Peyer's patch (tissue), 4 donors: ENCODE measurements around the gene COL26A1. TPM values are rescaled to one million over a fixed set of nuclear protein-coding genes. Genes with fewer than 3 reads are reported as not detected.
A peak's percentile ranks its signal among the peaks of the same experiment; 100 is the strongest.

Source experiments
- DNase-seq, 3 donors: peaks; one replicate each; pipeline ENCODE4 v3.0.0-alpha.2; 2017 to 2019
- H3K27ac ChIP-seq, 4 donors: fragments of 200-600 bp; sonication (generic); one replicate each; pipeline ENCODE4 v1.5.1; 2016 to 2019
- H3K27me3 ChIP-seq, 2 donors: fragments of 200-600 bp; sonication (generic); one replicate each; pipeline ENCODE4 v1.5.1; 2019
- H3K36me3 ChIP-seq, 3 donors: fragments of 200-600 bp; sonication (generic); one replicate each; pipeline ENCODE4 v1.5.1; 2016 to 2019
- H3K4me1 ChIP-seq, 4 donors: fragments of 200-600 bp; sonication (generic); one replicate each; pipeline ENCODE4 v1.5.1; 2016 to 2019
- H3K4me3 ChIP-seq, 4 donors: fragments of 200-600 bp; sonication (generic); 1 replicate in 3 of 4; 2 replicates in 1 of 4; pipeline ENCODE4 v1.5.1; 2016 to 2019; ENCODE audit warnings: mild to moderate bottlenecking in 1 of 4
- H3K9me3 ChIP-seq, 4 donors: fragments of 200-600 bp; sonication (generic); one replicate each; pipeline ENCODE4 v1.5.1; 2016 to 2019; ENCODE audit warnings: mild to moderate bottlenecking in 1 of 4
- POLR2A ChIP-seq, 2 donors: fragments of 450-650 bp; IDR thresholded peaks; one replicate each; pipeline ENCODE4 v1.5.1; 2017; ENCODE audit warnings: antibody characterized with exemption in 2 of 2, mild to moderate bottlenecking in 2 of 2, moderate library complexity in 2 of 2
- total RNA-seq, 4 donors: library from RNA; depleted of rRNA; stranded (reverse); fragments of >200 nt; gene quantifications; one replicate each; pipeline ENCODE4 v1.1.0, GENCODE V29; 2016
- TF ChIP-seq, protein P1 (sequence below), 6 experiments: fragments of 450-650 bp in 4 of 6; fragments of 200-600 bp in 2 of 6; sonication (generic) in 1 of 6; IDR thresholded peaks; one replicate each; pipeline ENCODE4 v1.5.1; 2017 to 2019; ENCODE audit warnings: antibody characterized with exemption in 6 of 6, mild to moderate bottlenecking in 3 of 6, moderate library complexity in 1 of 6

Gene COL26A1
- total RNA-seq, 4 donors from 2014 or later: not detected

DNA sequence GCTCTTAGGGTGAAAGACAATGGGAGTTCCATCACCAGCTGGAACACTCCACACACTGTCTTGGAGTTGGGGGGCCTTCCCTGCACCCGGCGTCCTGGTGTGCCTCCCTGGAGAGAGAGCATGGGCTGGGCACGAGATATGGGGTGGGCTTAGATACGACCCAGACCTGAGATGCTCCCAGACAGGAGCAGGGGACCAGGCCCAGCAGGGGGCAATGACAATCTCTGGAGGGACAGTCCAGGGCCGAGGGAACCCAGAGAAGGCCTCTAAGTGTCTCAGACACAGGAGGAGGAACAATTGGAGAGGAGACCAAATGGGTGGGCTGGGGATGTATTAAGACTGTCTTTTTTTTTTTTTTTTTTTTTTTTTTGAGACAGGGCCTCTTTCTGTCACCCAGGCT is 226.4 kb downstream of the COL26A1 start:
- no peak for TF ChIP-seq POLR2A (IDR thresholded peaks at IDR 0.05)
- TF ChIP-seq, protein P1, sequence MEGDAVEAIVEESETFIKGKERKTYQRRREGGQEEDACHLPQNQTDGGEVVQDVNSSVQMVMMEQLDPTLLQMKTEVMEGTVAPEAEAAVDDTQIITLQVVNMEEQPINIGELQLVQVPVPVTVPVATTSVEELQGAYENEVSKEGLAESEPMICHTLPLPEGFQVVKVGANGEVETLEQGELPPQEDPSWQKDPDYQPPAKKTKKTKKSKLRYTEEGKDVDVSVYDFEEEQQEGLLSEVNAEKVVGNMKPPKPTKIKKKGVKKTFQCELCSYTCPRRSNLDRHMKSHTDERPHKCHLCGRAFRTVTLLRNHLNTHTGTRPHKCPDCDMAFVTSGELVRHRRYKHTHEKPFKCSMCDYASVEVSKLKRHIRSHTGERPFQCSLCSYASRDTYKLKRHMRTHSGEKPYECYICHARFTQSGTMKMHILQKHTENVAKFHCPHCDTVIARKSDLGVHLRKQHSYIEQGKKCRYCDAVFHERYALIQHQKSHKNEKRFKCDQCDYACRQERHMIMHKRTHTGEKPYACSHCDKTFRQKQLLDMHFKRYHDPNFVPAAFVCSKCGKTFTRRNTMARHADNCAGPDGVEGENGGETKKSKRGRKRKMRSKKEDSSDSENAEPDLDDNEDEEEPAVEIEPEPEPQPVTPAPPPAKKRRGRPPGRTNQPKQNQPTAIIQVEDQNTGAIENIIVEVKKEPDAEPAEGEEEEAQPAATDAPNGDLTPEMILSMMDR (IDR thresholded peaks at IDR 0.05): no peak
- H3K27me3 ChIP-seq: no peaks in the 10 kb centered on the region
- no peaks in the 10 kb centered on the region for H3K9me3 ChIP-seq
- H3K4me1 ChIP-seq: peaks cover 0 to 25% (median 0%) of the 10 kb centered on the region in 4 donors
- no peak overlapping the region for H3K27ac ChIP-seq
- H3K4me3 ChIP-seq: no peak overlapping the region
- DNase-seq: peak in 2 of 3 donors; percentile 6 to 34
- no peaks in the 10 kb centered on the region for H3K36me3 ChIP-seq

DNA sequence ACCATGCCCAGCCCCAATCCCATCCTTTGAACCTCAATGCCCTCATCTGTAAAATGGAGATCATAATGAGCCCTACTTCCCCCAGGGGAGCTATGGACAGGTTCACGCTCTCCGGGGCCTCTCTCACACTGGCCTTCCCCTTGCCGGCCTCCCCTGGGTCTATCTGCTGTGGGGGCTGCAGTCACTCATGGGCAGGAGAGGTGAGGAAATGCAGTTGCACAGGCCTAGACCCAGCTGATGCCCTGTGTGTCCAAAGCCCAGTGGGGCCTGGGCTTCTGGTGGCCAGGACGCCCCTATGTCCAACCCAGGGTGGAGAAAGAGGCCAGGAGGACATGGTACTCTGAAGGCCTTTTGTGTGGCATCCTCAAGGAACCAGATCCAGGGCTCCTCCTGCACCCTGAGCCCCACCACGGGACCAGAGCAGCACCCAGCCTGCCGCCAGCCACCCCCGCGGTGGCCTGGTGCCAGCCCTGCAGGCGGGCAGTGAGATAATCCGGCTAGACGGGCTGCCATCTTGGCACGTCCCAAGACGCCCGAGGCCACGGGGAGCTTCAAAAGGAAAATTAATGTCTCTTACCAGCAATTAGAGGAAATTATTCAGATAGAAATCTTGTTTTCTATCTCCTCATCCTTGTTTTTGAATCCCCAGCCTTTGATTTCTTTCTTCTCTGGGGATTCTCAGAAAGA is 227.4 kb downstream of the COL26A1 start:
- Histone ChIP-seq H3K27ac (no peak overlapping the region), H3K36me3 (no peaks in the 10 kb centered on the region), H3K4me1 (peaks cover 0 to 16% (median 0%) of the 10 kb centered on the region in 4 donors), H3K27me3 (no peaks in the 10 kb centered on the region), H3K9me3 (no peaks in the 10 kb centered on the region), H3K4me3 (no peak overlapping the region)
- no peak for TF ChIP-seq POLR2A (IDR thresholded peaks at IDR 0.05)
- TF ChIP-seq, protein P1 (IDR thresholded peaks at IDR 0.05): no peak
- peak in 2 of 3 donors; percentile 5 to 19 for DNase-seq

DNA sequence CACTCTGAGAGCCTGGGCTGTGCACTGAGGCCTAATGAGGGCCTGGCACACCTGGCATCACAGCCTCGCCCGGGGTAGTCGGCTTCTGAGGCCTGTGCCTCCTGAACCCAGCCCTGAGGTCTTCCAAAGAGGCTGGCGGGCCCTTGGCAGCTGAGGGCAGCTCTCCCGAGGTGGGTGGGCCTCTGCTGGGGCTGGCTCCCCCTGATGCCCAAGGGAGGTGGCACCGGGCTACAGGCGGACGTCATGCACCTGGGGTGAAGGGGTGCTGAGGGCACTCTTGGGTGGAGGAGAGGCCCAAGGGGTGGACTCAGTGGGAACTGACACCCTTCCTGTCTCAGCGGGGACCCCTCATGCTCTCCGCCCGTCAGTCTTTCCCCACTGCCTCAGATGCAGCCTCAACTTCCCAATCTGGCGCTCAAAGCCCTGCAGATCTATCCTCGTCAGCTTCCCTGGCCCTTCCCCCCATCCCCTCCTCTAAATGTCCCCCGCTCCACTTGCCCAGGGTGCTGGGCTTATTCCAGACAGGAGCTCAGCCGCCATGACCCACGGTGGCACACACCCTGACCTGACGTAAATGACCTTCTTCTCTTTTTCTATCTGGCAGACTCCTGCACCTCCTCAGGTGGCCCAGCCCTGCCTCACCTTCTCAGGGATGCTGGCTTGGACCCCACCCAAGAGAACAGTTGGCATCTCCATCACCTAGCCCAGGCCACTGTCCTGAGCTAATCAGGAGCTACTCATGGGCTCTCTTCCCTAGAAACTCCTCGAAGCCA is 228.2 kb downstream of the COL26A1 start:
- TF ChIP-seq, protein P1 (IDR thresholded peaks at IDR 0.05): no peak
- TF ChIP-seq POLR2A (IDR thresholded peaks at IDR 0.05): no peak
- no peaks in the 10 kb centered on the region for H3K27me3 ChIP-seq

DNA sequence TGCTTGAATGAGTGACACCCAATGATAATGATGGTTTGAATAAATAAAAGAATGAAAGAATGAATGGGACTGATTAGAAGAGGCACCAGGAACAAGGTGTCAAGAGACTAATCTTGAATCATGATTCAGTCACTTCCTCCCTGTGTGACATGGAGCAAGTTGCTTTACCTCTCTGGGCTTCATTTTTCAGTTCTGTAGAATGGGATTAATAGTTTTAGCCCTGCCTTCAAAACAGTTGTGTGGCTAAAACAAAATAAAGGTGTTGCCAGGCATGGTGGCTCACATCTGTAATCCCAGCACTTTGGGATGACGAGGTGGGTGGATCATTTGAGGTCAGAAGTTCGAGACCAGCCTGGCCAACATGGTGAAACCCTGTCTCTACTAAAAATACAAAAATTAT is 228.8 kb downstream of the COL26A1 start:
- Histone ChIP-seq H3K9me3 (no peaks in the 10 kb centered on the region), H3K4me3 (no peak overlapping the region), H3K27me3 (no peaks in the 10 kb centered on the region), H3K4me1 (peaks cover 0 to 3% (median 0%) of the 10 kb centered on the region in 4 donors), H3K27ac (no peak overlapping the region), H3K36me3 (no peaks in the 10 kb centered on the region)
- no peak for DNase-seq
- TF ChIP-seq POLR2A (IDR thresholded peaks at IDR 0.05): no peak
- TF ChIP-seq, protein P1 (IDR thresholded peaks at IDR 0.05): no peak

More for the DNA sequence above, 228.2 kb downstream of the COL26A1 start:
- DNase-seq: peak in 2 of 3 donors; percentile 6 to 27
- Histone ChIP-seq H3K9me3 (no peaks in the 10 kb centered on the region), H3K4me3 (no peak overlapping the region), H3K4me1 (peaks cover 0 to 8% (median 0%) of the 10 kb centered on the region in 4 donors), H3K36me3 (no peaks in the 10 kb centered on the region), H3K27ac (no peak overlapping the region)

DNA sequence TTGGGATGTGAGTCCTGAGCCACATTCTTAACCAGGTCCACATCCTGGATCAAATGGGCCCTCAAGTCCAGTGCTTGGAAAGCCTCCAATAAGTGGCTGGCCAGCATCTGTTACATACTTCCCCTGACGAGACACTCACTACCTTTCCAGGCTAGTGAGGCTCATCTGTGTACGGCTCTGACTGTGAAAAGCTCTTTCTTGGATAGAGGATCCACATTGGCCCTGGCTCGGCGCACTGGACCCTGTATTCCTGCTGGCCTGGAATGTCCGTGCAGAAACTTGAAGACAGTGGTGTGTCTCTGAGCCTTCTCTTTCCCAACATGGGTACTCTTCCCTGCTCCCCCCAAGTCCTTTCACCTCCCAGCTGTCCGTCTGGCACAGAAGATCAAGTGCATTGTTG is 230.9 kb downstream of the COL26A1 start:
- TF ChIP-seq POLR2A (IDR thresholded peaks at IDR 0.05): no peak
- TF ChIP-seq, protein P1 (IDR thresholded peaks at IDR 0.05): no peak
- Histone ChIP-seq H3K4me1 (no peaks in the 10 kb centered on the region), H3K27me3 (no peaks in the 10 kb centered on the region), H3K27ac (no peak overlapping the region), H3K36me3 (no peaks in the 10 kb centered on the region), H3K9me3 (no peaks in the 10 kb centered on the region), H3K4me3 (no peak overlapping the region)
- peak in 1 of 3 donors; percentile 13 for DNase-seq
